GM12865 (cell line): ENCODE results near the gene ANGEL2.

ENCODE experiments used
- DNase-seq: peaks from one replicate; pipeline ENCODE4 v3.0.0; 2010; ENCODE audit warnings: low read depth
- H3K4me3 ChIP-seq: 2 replicates; pipeline ENCODE4 v1.5.1; 2011; ENCODE audit warnings: mild to moderate bottlenecking, low read depth, low read length, control low read depth
- TF ChIP-seq, protein P1 (sequence below): IDR thresholded peaks from 2 replicates; pipeline ENCODE4 v1.5.1; 2011; ENCODE audit warnings: low read length, control low read depth, low read depth, inconsistent platforms; ENCODE audit not compliant: insufficient read depth; ENCODE audit errors: missing control alignments

ANGEL2 gene

DNA sequence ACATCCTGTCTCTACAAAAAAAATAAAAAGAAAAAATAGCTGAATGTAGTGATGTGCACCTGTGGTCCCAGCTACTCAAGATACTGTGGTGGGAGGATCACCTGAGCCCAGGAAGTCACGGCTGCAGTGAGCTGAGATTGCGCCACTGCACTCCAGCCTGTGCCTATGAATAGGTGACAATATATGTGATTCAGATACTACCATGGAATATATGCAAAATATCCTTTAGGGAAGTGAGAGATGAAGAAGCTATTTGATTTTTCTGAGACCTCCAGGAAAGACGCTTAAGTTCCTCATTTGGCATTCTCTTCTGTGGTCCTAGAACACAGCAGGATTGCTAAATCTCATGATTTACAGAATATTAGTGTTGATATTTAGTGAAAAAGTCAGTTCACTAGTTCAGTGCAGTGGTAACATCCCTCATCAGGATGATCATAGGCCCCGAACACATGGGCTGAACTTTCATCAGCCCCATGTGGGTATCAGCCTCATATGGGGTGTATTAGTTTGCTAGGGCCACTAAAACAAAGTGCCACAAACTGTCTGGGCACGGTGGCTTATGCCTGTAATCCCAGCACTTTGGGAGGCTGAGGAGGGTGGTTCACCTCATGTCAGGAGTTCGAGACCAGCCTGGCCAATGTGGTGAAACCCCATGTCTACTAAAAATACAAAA lies 71.3 kb downstream of the ANGEL2 start:
- no peak overlapping the region for H3K4me3 ChIP-seq
- DNase-seq, result no peak
- TF ChIP-seq, protein P1, sequence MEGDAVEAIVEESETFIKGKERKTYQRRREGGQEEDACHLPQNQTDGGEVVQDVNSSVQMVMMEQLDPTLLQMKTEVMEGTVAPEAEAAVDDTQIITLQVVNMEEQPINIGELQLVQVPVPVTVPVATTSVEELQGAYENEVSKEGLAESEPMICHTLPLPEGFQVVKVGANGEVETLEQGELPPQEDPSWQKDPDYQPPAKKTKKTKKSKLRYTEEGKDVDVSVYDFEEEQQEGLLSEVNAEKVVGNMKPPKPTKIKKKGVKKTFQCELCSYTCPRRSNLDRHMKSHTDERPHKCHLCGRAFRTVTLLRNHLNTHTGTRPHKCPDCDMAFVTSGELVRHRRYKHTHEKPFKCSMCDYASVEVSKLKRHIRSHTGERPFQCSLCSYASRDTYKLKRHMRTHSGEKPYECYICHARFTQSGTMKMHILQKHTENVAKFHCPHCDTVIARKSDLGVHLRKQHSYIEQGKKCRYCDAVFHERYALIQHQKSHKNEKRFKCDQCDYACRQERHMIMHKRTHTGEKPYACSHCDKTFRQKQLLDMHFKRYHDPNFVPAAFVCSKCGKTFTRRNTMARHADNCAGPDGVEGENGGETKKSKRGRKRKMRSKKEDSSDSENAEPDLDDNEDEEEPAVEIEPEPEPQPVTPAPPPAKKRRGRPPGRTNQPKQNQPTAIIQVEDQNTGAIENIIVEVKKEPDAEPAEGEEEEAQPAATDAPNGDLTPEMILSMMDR, result no peak

DNA sequence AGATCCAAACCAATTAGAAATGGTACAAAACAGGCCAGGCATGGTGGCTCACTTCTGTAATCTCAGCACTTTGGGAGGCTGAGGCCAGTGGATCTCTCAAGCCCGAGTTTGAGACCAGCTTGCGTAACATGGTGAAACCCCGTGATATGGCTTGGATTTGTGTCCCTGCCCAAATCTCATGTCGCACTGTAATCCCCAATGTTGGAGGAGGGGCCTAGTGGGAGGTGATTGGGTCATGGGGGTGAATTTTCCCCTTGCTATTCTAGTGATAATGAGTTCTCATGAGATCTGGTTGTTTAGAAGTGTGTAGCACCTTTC lies 72.3 kb downstream of the ANGEL2 start:
- no peak for DNase-seq
- TF ChIP-seq, protein P1, result no peak
- no peak overlapping the region for H3K4me3 ChIP-seq

DNA sequence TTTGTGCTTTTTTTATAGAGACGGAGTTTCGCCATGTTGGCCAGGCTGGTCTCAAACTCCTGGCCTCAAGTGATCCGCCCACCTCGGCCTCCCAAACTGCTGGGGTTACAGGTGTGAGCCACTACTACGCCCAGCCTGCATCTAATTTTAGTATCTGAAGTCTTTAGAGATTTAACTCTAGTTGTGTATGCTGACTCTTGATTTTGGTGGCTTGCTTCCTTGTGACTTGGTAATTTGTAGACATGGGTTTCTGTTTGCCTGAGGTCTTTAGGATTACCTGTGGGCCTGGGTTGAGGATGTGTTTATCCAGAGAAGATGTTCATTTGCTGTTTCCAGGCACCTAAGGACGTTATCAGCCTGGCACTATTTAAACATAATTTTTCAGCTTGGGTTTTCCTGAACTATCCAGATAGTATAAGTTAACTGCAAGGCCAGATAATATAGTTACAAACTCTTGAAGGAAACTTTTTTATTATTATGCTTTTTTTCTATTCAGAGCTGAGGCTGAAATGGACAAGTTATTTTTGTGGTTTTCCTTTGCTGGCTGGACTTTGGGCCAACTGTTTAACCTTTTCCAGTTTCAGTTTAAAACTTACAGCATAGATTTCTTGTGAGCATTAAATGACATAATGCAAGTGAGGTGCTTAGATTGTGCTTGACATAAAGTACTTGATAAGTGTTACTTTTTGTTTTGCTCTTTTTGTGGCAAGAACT lies 72.8 kb downstream of the ANGEL2 start:
- H3K4me3 ChIP-seq, result no peak overlapping the region
- no peak for DNase-seq
- TF ChIP-seq, protein P1, result no peak
